ENCODE results near the gene SMNDC1.

DNA sequence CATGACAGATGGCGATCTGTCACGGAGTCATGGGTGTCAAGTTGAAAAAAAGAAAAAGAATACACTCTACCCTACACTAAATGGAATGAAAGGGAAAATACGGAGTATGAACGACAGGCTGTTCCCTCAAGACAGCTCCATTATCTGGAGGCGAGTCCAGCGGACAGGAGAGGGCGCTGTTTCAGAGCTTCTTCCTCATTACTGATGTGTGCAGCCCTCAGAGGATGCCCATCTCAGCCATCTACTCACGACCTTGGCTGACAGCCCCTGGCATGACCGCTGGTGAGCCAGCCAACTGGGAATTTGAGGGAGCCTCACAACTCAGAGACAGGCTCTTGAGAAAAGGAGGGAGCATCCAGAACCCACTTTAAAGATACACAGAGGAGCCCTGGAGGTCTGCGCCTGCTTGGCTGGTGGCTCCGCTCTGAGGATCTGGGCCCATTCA is 49.6 kb upstream of the SMNDC1 start:
- TF ChIP-seq, protein P1, sequence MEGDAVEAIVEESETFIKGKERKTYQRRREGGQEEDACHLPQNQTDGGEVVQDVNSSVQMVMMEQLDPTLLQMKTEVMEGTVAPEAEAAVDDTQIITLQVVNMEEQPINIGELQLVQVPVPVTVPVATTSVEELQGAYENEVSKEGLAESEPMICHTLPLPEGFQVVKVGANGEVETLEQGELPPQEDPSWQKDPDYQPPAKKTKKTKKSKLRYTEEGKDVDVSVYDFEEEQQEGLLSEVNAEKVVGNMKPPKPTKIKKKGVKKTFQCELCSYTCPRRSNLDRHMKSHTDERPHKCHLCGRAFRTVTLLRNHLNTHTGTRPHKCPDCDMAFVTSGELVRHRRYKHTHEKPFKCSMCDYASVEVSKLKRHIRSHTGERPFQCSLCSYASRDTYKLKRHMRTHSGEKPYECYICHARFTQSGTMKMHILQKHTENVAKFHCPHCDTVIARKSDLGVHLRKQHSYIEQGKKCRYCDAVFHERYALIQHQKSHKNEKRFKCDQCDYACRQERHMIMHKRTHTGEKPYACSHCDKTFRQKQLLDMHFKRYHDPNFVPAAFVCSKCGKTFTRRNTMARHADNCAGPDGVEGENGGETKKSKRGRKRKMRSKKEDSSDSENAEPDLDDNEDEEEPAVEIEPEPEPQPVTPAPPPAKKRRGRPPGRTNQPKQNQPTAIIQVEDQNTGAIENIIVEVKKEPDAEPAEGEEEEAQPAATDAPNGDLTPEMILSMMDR (conservative IDR thresholded peaks at IDR 0.05) = peak; percentile 71
- no peak for TF ChIP-seq EZH2 (IDR thresholded peaks at IDR 0.05; ENCODE audit: low read depth)

Data from PC-9 (cell line).